GM19438 (cell line): Measurements from ENCODE around the gene COL4A2.
A peak's percentile ranks its signal among the peaks of the same experiment; 100 is the strongest.
"Not testable (repeated sequence)": the region's sequence is repeated elsewhere in the genome, so short reads cannot be mapped to it uniquely, and the experiment has no call there.

Experiments
- ATAC-seq: cut with Tn5 transposase; IDR thresholded peaks from one replicate; pipeline ENCODE4 v1.9.1; 2021; ENCODE audit warnings: low read depth; ENCODE audit not compliant: unreplicated experiment

COL4A2 gene

DNA sequence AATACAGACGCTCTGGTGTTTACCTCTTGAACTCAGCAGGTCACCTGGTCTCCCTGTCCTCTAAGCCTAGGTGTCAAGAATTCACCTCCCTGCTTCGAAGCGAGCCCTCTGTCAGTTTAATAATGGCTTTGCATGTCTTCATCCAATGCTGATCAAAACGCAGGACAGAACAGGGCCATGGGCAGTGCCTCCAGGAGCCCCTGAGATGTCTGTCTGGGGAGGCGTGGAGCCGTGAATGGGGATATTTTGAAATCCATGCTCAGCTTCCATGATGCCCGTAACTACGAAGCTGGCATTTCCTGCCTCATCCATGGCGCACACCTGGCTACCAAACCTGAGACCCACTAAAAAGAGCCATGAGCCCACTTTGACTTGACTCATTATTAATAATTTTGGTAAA is 140.7 kb downstream of the COL4A2 start:
- no peak for ATAC-seq

DNA sequence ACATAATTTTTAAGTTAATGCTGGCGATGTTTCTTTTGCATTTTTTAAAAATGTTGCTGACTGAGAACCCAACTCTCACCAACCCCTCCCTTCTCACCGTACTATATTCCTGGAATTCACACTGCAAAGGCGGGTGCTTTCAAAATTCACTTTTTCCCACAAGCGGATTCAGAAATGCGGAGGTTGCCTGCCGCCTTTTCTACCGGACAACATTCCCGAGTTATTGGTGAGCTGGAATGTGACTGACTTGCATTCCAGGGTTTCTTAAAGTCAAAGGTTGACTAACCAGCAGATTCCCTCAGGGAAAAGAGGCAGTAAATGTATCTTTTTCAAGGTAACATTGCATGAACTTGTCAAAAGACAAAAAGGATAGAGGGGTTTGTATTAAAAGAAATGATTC is 141.1 kb downstream of the COL4A2 start:
- ATAC-seq = no peak

DNA sequence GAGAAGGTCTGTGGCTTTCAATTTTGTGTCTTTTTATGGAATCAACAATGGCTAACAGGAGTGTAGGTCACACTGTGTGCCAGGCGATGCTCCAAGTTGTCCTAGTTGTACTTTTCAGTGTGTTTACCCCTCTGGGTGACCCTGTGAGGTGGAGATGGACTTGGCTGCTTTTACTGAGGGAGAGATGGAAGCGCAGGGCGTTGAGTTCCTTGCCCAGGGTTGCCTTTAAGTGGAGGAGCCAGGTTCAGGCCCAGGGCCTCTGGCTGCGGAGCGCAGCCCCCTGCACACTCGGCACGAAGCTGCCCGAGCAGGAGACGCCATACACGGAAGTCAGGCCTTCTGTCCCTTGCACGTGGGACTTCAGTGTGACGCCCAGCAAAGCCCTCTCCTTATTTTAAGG is 141.6 kb downstream of the COL4A2 start:
- ATAC-seq = no peak

DNA sequence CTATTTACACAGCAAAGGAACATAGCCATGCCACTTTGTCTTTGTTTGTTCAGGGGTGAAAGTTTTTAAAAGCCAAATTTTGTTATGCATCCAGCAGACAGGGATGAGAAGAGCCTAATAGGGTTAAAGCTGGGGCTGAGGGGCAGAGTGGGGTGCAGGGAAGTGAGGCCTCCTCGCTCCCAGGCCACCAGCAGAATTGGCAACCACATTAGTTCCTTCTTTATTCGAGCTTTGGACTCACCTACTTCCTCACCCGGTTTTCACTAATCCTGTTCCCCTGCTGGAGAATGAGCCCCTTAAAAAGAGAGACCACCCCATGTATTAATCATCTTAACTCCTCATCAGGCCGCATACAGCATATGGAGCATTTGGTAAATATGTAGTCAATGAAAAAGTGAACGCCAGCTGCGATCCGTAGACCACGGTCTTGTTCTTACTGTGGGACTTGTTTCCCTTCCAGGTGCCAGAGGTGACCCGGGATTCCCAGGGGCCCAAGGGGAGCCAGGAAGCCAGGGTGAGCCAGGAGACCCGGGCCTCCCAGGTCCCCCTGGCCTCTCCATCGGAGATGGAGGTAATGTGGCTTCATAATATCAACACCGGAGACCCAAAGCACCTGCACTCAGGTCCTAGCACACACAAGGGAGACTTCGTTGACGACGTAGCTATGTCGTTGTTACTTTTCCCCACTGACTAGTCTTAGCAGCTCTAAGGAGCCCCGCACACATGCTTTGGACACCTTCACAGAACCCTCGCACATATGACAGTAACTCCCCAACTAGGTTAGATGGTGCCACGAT is 142.3 kb downstream of the COL4A2 start:
- ATAC-seq = no peak

DNA sequence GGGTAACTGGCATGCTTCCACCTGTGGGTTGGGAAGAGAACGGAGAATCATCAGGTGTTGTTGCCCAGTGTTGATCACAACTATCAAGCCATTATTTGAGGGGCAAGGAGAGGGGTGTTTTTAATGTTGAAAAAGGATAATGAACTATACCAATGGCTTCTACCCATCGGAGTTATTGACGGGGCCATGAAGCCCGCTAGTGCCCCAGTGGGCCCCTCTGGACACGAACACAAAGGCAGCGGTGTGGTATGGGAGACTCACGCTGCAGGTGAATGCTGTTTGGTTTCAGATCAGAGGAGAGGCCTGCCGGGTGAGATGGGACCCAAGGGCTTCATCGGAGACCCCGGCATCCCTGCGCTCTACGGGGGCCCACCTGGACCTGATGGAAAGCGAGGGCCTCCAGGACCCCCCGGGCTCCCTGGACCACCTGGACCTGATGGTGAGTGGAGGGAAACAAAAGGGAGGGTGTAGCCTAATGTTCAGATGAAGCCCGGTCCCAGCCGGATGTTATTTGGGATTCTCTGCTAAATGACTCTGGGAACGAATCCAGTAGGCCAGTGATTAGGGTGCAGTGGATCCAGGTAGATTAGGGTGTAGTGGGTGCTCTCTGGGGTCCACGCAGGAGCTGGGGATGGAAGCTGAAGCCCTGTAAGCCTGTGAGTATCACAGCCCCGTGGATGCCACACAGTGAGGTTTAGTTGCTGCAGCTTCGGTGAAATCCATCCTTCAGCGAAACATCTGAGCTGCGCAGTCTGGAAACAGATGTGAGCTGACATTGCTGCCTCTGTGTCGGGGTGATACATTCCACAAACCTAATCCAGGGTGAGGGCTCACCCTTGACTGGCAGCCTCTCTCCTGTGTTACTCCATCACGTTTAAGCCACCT is 143.2 kb downstream of the COL4A2 start:
- no peak for ATAC-seq

DNA sequence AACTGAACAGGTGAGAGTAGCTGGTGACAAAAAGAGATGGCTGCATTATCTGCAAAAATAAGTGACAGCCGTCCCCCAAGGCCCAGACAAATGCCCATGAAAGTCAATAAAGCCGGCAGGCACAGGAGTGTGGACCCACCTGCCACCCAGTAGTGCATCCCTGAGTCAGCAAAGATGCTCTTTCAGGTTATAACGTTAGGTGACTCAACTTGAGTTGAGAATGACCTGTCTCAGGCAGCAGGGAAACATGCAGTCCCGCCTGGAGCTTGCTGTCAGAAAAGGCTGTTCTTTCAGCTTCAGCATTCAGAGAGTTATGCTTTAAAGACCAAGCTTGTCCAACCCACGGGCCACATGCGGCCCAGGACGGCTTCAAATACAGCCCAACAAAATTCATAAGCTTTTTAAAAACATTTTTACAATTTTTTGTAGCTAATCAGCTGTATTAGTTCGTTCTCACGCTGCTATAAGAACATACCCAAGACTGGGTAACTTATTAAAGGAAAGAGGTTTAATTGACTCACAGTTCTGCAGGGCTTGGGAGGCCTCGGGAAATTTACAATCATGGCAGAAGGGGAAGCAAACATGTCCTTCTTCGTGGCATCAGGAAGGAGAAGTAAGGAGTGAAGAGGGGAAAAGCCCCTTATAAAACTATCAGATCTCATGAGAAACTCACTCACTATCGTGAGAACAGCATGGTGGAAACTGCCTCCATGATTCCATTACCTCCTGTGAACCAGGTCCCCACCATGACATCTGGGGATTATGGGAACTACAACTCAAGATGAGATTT is 144.1 kb downstream of the COL4A2 start:
- ATAC-seq = no peak

DNA sequence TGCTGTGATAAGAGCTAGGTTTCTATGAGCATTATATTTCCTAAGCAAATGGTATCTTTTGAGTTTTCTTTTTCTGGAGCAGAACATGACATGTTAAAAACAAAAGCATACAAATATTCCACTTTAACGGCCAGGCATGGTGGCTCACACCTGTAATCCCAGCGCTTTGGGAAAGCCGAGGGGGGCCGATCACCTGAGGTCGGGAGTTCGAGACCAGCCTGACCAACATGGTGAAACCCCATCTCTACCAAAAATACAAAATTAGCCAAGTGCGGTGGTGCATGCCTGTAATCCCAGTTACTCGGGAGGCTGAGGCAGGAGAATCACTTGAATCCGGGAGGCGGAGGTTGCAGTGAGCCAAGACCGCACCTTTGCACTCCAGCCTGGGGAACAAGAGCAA is 146.0 kb downstream of the COL4A2 start:
- ATAC-seq = not testable (repeated sequence)

DNA sequence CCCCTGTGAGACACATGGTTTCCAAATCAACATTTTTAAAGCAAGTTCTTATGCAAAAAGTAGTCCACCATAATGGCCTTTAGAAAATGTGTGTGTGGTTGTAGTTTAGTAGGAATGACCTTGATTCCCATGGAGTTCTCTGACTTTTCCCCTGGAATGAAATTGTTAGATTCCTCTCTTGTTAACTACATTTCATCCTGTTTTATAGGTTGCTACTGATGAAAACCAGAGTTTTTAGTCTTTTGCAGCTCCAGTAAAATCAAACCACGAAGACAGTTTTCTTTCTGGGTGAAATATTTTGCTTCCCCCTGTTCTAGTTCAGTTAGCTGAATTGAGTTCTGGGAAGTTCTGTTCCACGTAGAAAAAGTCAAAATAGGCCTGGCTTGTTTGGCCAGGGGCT is 146.7 kb downstream of the COL4A2 start:
- no peak for ATAC-seq

DNA sequence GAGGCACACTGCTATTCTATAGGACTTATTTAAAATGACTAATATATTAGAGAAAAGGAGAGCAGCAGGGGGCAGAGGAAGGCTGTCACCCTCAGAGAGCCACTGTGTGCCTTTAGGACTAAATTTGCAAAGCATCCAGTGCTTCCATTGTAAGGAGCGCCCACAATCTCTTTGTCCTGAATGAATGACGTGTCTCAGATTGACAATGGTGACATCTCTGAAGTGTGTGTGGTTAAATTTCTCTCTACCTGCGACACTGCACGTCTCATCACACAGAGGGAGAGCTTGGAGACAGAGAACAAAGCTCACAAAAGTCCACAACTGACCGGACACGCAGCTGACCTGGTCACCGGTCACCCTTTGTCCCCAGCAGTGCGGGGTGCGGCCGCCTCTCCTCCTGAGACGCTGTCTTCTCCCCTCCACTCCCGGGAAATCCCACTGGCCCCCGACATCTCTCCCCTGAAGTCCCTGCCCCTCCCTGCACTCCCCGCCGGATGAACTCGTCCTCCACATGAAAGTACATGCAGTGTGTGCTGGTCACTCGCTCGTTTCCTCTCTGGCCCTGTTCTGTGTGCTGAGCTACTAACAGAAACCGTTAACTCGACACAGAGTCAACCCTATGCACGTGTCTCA is 147.3 kb downstream of the COL4A2 start:
- ATAC-seq = no peak

DNA sequence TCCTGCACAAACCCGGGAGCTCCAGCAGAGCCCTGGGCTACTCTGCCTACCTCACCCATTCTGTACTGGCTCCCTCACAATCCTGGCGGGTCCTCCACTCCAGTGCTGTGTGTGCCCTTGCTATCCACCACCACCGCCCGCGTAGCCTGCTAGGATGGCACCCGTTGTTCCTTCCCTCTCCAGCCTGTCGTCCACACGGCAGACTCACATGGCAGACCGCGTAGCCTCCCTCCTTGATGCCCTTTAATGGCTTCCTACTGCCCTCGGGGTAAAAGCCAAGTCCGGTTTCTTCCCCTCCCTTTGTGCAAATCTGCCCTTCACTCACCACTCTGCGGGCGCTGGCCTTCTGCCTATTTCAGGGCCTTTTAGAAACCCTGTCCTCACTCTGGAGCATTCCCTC is 147.9 kb downstream of the COL4A2 start:
- ATAC-seq = no peak

DNA sequence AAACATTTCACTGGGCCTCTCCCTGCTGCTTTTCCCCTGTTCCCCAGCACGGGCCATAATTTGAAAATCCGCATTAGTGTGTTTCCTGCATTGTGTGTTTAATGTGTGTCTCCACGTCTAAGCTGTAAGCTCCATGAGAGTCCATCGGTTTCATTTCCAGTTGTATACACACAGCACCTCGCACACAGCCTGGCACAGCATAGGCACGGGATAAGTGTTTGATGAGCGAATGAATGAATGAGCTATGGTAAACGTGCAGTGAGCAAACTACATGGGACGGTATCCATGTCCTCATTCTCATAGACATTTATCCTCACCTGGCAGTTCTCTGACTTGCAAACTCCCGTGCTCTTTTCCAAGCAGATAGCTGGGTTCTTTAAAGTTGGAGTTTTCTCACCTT is 148.4 kb downstream of the COL4A2 start:
- ATAC-seq = no peak

DNA sequence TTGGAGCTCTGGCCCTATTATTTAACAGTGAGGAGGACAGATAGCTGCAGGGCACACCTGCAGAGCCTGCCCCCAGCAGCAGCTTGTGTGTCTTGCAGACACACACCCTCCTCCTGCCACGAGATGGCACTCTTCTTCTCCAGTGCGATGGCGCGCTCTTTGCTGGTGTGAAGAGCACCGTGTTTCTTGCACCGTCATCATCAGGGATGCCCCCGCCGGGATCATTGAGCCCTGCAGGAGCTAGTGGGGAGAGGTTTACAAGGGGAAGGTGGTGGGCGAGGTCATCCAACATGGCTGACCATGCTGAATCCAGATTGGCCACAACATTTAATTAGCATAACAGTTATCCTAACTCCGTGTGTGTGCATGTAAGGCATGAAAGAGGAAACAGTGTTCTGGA is 148.9 kb downstream of the COL4A2 start:
- ATAC-seq = peak; percentile 98

DNA sequence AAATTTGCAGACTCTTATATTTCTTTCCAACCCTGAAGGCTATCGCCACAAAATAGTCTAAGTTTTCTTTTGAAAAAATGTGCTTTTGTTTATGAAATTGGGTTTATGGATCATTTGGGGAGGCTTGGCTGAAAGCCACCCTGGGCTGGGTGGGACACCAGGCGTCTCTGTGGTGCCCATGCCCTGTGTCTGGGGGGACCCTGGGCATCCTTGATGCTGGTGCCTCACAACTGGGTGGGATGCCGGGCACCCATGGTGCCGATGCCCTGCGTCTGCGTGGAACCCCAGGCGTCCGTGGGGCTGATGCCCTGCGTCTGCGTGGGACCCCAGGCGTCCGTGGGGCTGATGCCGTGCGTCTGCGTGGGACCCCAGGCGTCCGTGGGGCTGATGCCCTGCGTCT is 149.5 kb downstream of the COL4A2 start:
- no peak for ATAC-seq

DNA sequence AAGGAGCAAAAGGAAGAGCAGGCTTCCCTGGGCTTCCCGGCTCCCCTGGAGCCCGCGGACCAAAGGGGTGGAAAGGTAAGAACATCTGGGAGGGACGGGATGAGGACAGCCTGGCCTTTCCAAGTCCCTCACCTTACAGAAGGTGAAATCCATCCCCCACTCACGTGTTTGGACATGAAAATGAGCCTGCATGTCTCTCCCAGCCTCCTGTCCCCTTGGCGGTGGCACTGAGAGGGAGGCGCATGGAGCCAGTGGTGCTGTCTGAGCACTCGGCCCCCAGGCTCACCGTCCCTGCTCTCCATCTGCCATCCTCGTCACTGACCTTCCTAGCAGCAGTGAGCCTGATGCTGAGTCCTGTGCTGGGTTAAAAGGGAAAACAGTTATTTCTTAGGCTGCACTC is 150.3 kb downstream of the COL4A2 start:
- ATAC-seq = no peak

DNA sequence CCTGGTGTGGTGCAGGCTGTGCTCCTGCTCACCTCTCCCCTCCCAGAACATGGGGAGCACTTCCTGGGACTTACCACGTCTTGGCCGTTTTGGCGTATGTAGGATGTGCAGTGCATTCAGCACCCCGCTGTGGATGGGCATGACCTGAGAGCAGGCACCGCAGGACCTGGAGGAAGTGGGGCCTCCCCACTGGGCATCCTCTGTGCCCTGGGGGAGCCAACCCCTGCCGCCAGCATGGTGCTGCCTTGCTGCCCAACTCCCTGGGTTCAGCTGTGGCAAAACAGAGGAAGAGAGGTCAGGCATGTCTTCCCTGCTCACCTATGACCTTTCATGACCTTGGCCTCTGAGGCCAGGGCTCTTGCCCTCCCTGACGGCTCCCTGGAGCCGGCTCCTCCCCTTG is 150.9 kb downstream of the COL4A2 start:
- no peak for ATAC-seq

DNA sequence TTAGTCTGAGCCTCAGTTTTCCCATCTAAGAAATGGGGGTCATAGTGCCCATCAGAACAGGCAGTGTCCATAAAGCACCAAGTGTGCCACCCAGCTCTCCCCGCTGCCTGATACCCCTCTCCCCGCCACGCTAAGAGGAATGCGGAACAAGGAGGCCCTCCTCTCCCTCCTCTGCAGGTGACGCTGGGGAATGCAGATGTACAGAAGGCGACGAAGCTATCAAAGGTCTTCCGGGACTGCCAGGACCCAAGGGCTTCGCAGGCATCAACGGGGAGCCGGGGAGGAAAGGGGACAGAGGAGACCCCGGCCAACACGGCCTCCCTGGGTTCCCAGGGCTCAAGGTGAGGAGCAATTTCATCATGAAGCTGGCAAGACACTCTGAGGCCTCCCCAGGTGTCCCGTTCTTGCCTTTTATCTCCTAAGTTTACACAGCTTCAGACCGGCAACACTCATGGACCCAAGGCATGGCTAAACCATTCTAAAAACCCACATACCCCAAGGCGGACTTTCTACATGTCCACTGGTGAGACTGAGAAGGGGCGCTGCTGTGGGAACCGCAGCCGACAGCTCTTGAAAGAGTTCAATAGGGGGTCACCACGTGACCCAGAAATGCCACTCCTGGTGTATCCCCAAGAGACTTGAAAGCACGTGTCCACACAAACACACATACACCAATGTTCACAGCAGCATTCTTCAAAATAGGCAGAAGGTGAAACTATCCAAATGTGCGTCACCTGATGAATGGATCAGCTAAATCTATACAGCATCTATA is 151.7 kb downstream of the COL4A2 start:
- ATAC-seq = no peak

DNA sequence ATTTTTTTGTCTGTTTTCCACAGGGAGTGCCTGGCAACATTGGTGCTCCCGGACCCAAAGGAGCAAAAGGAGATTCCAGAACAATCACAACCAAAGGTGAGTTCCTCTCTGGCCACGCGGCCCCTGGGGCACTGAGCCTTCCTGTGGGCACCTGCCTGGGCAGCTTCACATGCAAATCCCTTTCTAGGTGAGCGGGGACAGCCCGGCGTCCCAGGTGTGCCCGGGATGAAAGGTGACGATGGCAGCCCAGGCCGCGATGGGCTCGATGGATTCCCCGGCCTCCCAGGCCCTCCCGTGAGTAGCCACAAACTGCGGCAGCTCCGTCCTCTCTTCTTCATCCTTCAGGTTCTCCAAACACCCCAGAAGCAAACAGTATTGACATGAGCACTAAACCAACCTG is 155.0 kb downstream of the COL4A2 start:
- ATAC-seq = no peak

DNA sequence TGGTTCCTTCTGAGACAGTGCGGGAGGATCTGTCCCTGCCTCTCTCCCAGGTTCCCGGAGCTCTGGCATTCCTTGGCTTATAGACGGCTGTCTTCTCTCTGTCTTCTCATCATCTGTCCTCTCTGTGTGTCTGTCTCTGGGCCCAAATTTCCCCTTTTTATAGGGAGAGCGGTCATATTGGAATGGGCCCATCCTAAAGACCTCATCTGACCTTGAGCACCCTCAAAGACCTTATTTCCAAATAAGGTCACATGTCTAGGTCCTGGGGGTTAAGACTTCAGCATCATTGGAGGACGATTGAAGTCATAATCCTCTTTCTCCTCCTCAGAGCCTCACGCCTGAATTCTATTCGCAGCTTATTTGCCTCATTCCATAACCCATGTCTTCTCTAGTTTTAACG is 156.1 kb downstream of the COL4A2 start:
- ATAC-seq = no peak

DNA sequence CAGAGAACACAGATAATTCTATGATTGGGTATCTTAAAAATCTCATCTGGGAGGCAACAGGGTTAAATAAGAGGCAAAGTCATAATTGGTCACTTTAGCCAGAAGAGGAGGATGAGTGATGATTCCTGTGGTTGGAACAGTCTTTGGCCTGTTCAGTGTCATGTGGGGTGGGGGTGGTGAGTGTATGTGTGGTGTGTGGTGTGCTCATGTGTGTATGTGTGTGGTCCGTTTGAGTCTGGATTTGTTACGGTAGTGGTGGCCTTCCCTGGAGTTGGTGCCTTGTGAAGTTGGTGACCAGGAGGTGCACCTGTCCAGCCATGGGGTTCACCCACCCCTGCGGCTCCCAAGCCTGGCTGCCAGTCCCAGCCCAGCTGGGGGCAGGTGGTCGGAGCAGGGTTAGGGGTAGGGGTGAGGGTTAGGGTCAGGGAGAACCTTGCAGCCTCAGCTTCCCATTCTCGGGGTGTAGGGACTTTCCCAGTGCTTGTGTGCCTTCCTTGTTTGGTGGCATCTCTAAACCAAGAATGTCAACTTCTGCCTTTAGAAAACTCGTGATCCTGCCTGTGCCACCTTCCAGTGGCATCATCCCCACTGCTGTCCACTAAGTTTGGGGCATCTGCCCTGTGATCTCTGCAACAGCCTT is 156.9 kb downstream of the COL4A2 start:
- no peak for ATAC-seq
